IPS-15b (cell line): ENCODE data around the gene BBS5.
"Not testable (repeated sequence)": the region's sequence is repeated elsewhere in the genome, so short reads cannot be mapped to it uniquely, and the experiment has no call there.

Experiments used
- H3K27me3 ChIP-seq: one replicate; pipeline ENCODE4 v1.6.1; 2013; ENCODE audit warnings: low read length; ENCODE audit not compliant: control insufficient read depth, insufficient read depth
- H3K36me3 ChIP-seq: one replicate; pipeline ENCODE4 v1.6.1; 2013; ENCODE audit warnings: low read length; ENCODE audit not compliant: control insufficient read depth, insufficient read depth
- H3K4me1 ChIP-seq: one replicate; pipeline ENCODE4 v1.6.1; 2013; ENCODE audit warnings: mild to moderate bottlenecking, low read length; ENCODE audit not compliant: control insufficient read depth, insufficient read depth
- H3K4me3 ChIP-seq: one replicate; pipeline ENCODE4 v1.5.1; 2013; ENCODE audit warnings: low read depth, low read length
- H3K9ac ChIP-seq: one replicate; pipeline ENCODE4 v1.6.1; 2013; ENCODE audit warnings: low read depth, mild to moderate bottlenecking, low read length
- H3K9me3 ChIP-seq: one replicate; pipeline ENCODE4 v1.6.1; 2013; ENCODE audit warnings: mild to moderate bottlenecking, low read length; ENCODE audit not compliant: control insufficient read depth, insufficient read depth

Gene BBS5

DNA sequence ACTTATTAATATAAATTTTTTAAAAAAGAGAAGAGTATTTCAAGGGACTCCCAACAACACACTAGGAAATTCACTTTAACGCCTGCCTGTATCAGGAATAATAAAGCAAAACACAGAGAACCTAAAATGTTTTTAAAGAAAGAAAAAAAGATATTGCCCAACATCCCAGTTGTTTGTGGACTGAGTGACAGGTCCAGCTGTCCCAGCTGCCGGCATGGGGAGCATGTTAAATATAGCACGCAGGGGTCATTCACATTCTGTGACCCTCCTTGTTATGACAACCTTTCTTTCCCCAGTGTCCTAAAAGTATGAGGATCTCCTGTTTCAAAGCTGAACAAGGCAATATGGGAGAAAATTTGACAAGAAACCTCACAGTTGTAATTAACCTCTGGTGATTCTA is 34.6 kb downstream of the BBS5 start:
- Histone ChIP-seq H3K9me3 (no peaks in the 10 kb centered on the region), H3K36me3 (no peaks in the 10 kb centered on the region), H3K4me1 (peaks cover 14% of the 10 kb centered on the region), H3K4me3 (no peak overlapping the region), H3K27me3 (no peaks in the 10 kb centered on the region), H3K9ac (no peak overlapping the region)

DNA sequence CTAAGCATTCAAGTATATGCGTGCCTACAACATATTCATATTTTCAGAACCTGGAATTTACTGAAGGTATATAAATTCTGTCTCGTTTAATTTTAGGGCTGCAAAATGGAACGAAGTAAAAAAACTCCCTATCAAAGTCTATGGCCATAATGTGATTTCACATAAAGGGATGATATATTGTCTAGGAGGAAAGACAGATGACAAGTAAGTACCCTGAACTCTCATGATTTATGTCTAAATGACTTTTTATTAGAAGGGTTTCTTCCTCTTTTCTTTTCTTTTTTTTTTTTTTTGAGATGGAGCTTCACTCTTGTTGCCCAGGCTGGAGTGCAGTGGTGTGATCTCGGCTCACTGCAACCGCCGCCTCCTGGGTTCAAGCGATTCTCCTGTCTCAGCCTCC is 35.5 kb downstream of the BBS5 start:
- not testable (repeated sequence) for H3K27me3 ChIP-seq, H3K9ac ChIP-seq, H3K4me1 ChIP-seq, H3K36me3 ChIP-seq, H3K4me3 ChIP-seq, H3K9me3 ChIP-seq

DNA sequence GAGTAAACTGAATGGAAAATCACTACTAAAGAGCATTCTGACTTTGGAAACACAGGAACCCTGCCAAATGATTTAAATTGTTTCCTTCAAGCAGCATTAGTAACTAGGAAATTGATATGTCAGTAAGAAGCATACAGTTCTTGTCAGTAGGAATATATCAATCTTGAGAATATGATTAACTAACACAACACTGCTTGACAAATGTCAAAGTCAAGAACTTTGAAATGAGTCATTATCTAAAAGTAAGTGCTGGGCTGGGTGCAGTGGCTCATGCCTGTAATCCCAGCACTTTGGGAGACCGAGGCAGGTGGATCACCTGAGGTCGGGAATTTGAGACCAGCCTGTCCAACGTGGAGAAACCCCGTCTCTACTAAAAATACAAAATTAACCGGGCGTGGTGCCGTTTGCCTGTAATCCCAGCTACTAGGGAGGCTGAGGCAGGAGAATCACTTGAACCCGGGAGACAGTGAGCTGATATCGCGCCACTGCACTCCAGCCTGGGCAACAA is 37.2 kb downstream of the BBS5 start:
- H3K9me3 ChIP-seq, H3K36me3 ChIP-seq, H3K4me1 ChIP-seq, H3K9ac ChIP-seq, H3K4me3 ChIP-seq, H3K27me3 ChIP-seq: not testable (repeated sequence)

- H3K4me1 ChIP-seq = no peaks in the 10 kb centered on the region
- no peak overlapping the region for H3K4me3 ChIP-seq
- no peaks in the 10 kb centered on the region for H3K27me3 ChIP-seq
- no peak overlapping the region for H3K9ac ChIP-seq
- no peaks in the 10 kb centered on the region for H3K9me3 ChIP-seq
- no peaks in the 10 kb centered on the region for H3K36me3 ChIP-seq
Measured at GRCh38 chr2:169520896-169521295, 41.6 kb downstream of the BBS5 start.

GRCh38 chr2:169523681-169524080 is 44.4 kb downstream of the BBS5 start:
- H3K4me3 ChIP-seq = no peak overlapping the region
- no peaks in the 10 kb centered on the region for H3K9me3 ChIP-seq
- H3K4me1 ChIP-seq = no peaks in the 10 kb centered on the region
- no peaks in the 10 kb centered on the region for H3K36me3 ChIP-seq
- no peak overlapping the region for H3K9ac ChIP-seq
- no peaks in the 10 kb centered on the region for H3K27me3 ChIP-seq

- Histone ChIP-seq H3K27me3 (no peaks in the 10 kb centered on the region), H3K4me1 (no peaks in the 10 kb centered on the region), H3K9me3 (no peaks in the 10 kb centered on the region), H3K9ac (no peak overlapping the region), H3K4me3 (no peak overlapping the region), H3K36me3 (no peaks in the 10 kb centered on the region)
Measured at GRCh38 chr2:169525434-169525833, 46.1 kb downstream of the BBS5 start.

DNA sequence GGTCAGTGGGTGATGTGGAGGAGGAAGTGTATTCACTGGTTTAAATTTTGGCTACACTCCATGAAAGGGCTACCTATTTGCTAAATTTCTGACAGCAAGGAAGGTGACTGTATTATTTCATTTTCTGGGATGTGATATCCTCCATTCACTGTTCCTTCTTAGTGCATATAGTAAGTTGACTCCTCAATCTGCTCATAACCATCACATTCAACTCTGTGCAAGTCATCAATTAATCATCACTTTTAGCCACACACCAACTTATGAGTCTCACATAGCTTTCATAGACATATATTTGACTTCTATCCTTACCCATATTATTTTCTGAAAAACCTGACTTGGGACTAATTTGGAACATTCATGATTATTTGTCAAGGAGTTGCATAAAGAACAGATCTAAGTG is 47.2 kb downstream of the BBS5 start:
- Histone ChIP-seq H3K4me3 (no peak overlapping the region), H3K9ac (no peak overlapping the region), H3K4me1 (no peaks in the 10 kb centered on the region)

DNA sequence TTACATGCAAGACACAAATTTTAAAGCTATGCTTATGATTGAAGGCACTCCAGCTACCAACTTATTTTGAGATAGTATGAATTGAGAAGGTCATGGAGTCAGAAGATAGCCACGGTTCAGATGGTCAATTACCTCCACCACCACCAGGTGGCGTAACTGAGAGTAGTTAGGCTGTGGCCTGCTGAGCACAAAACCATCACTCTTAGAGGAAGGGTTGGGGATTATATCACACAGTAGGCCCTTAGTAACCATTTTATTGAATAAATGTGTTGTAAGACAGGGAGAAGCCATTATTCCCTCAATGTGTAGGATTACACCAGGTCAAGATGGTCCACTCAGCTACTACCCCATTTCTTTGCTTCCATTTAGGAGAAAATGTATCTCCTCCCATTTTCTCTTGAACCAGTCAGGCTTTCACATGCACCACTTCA is 49.0 kb downstream of the BBS5 start:
- H3K36me3 ChIP-seq = no peaks in the 10 kb centered on the region
- no peak overlapping the region for H3K4me3 ChIP-seq
- no peaks in the 10 kb centered on the region for H3K27me3 ChIP-seq
- H3K9me3 ChIP-seq = no peaks in the 10 kb centered on the region
- no peak overlapping the region for H3K9ac ChIP-seq
- H3K4me1 ChIP-seq = no peaks in the 10 kb centered on the region

More for the DNA sequence above, 47.2 kb downstream of the BBS5 start:
- no peaks in the 10 kb centered on the region for H3K36me3 ChIP-seq
- no peaks in the 10 kb centered on the region for H3K9me3 ChIP-seq
- H3K27me3 ChIP-seq = no peaks in the 10 kb centered on the region

DNA sequence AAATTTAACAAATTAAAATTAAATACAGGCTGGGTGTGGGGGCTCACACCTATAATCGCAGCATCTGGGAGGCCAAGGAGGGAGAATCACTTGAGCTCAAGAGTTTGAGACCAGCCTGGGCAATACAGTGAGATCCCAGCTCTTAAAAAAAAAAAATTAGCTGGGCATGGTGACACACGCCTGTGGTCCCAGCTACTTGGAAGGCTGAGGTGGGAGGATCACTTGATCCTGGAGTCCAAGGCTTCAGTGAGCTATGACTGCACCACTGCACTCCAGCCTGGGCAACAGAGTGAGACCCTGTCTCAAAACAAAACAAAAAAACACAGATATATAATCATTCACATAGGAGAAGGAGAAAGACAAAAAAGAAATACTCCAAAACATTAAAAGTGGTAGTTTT is 60.2 kb downstream of the BBS5 start:
- H3K27me3 ChIP-seq, H3K9ac ChIP-seq, H3K4me3 ChIP-seq, H3K36me3 ChIP-seq, H3K4me1 ChIP-seq, H3K9me3 ChIP-seq: not testable (repeated sequence)

- Histone ChIP-seq H3K9me3 (no peaks in the 10 kb centered on the region), H3K27me3 (no peaks in the 10 kb centered on the region)
Measured at GRCh38 chr2:169540146-169540545, 60.9 kb downstream of the BBS5 start.

DNA sequence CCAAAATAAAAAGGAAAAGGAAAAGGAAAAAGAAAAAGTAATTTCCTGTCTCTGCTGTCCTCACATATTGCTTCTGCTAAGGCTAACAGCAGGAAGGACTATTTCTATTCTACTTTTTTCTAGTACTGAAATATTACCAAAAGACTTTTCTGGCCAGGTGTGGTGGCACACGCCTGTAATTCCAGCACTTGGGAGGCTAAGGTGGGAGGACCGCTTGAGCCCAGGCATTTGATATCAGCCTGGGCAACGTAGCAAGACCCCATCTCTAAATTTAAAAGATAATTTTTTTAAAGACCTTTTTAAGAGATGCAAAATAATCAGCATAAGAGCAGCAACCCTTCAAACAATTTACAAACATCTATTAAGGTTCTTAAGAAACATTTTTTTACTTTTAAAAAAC is 63.1 kb downstream of the BBS5 start:
- H3K27me3 ChIP-seq = no peaks in the 10 kb centered on the region
- no peak overlapping the region for H3K4me3 ChIP-seq
- no peaks in the 10 kb centered on the region for H3K4me1 ChIP-seq
- no peaks in the 10 kb centered on the region for H3K36me3 ChIP-seq
- no peaks in the 10 kb centered on the region for H3K9me3 ChIP-seq
- H3K9ac ChIP-seq = no peak overlapping the region

More at GRCh38 chr2:169540146-169540545, 60.9 kb downstream of the BBS5 start:
- Histone ChIP-seq H3K36me3 (no peaks in the 10 kb centered on the region), H3K4me3 (no peak overlapping the region), H3K9ac (no peak overlapping the region), H3K4me1 (no peaks in the 10 kb centered on the region)

DNA sequence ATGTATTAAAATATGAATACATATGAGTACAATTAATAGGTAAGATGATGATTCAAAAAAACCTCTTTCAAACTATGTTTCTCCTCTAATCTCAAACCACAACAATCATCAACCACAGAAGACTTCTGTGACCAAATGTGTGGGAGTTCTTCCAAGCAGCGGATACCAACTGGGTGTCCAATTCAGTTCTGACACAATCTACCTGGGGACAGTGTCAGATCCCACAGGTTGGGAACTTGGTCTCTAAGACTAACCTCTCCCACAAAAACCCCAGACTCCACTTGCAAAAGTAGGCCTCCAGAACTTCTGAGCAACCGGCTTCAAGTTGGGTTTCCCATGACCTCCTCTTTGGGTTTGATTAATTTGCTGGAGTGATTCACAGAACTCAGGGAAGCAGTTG is 67.5 kb downstream of the BBS5 start:
- no peaks in the 10 kb centered on the region for H3K36me3 ChIP-seq
- H3K9me3 ChIP-seq = no peaks in the 10 kb centered on the region
- peaks cover 1% of the 10 kb centered on the region for H3K4me1 ChIP-seq
- no peak overlapping the region for H3K9ac ChIP-seq
- no peaks in the 10 kb centered on the region for H3K27me3 ChIP-seq
- H3K4me3 ChIP-seq = no peak overlapping the region
